GM21576 (cell line): ENCODE data around the gene ADAMTS17.

ENCODE experiments used
- ATAC-seq: cut with Tn5 transposase; IDR thresholded peaks from one replicate; pipeline ENCODE4 v1.9.1; 2021; ENCODE audit warnings: mild to moderate bottlenecking, moderate library complexity; ENCODE audit not compliant: unreplicated experiment

Gene ADAMTS17

GRCh38 chr15:100141311-100142001 lies 200.3 kb downstream of the ADAMTS17 start:
- no peak for ATAC-seq

GRCh38 chr15:100140527-100141308 lies 201.1 kb downstream of the ADAMTS17 start:
- no peak for ATAC-seq

GRCh38 chr15:100134586-100134985 lies 207.2 kb downstream of the ADAMTS17 start:
- no peak for ATAC-seq

GRCh38 chr15:100134089-100134583 lies 207.6 kb downstream of the ADAMTS17 start:
- no peak for ATAC-seq

GRCh38 chr15:100133001-100133400 lies 208.8 kb downstream of the ADAMTS17 start:
- no peak for ATAC-seq

- ATAC-seq = no peak
These were observed 209.5 kb downstream of the ADAMTS17 start for GRCh38 chr15:100132309-100132708.

GRCh38 chr15:100131321-100132224 lies 210.2 kb downstream of the ADAMTS17 start:
- no peak for ATAC-seq

GRCh38 chr15:100129677-100130076 lies 212.1 kb downstream of the ADAMTS17 start:
- ATAC-seq = no peak

- no peak for ATAC-seq
These were observed 216.2 kb downstream of the ADAMTS17 start for GRCh38 chr15:100125401-100126191.

GRCh38 chr15:100124936-100125335 lies 216.8 kb downstream of the ADAMTS17 start:
- ATAC-seq = no peak

GRCh38 chr15:100124361-100124760 lies 217.4 kb downstream of the ADAMTS17 start:
- no peak for ATAC-seq

- no peak for ATAC-seq
These were observed 218.2 kb downstream of the ADAMTS17 start for GRCh38 chr15:100123611-100124010.

- no peak for ATAC-seq
These were observed 220.5 kb downstream of the ADAMTS17 start for GRCh38 chr15:100121285-100121684.

GRCh38 chr15:100120111-100120510 lies 221.7 kb downstream of the ADAMTS17 start:
- ATAC-seq = no peak

- no peak for ATAC-seq
These were observed 223.2 kb downstream of the ADAMTS17 start for GRCh38 chr15:100118546-100118945.

GRCh38 chr15:100116416-100117190 lies 225.2 kb downstream of the ADAMTS17 start:
- no peak for ATAC-seq

GRCh38 chr15:100115711-100116090 lies 226.1 kb downstream of the ADAMTS17 start:
- ATAC-seq = no peak

- ATAC-seq = no peak
These were observed 226.6 kb downstream of the ADAMTS17 start for GRCh38 chr15:100115066-100115710.

- ATAC-seq = no peak
These were observed 227.2 kb downstream of the ADAMTS17 start for GRCh38 chr15:100114571-100114970.
